Stimulated activated CD8-positive, alpha-beta memory T cell treated with anti-CD3 and anti-CD28 coated beads, Interleukin-15, amount 100 ng/mL, for 4 hours (primary cell): ENCODE measurements around the gene ELN.
"Not testable (repeated sequence)": the region's sequence is repeated elsewhere in the genome, so short reads cannot be mapped to it uniquely, and the experiment has no call there.

Experiments
- DNase-seq, 2 donors: peaks; one replicate each; pipeline ENCODE4 v3.0.0-alpha.2; 2020; ENCODE audit warnings: low read depth in 2 of 2

ELN gene

GRCh38 chr7:74042746-74043522, 15.0 kb downstream of the ELN start:
- DNase-seq, result no peak

- no peak for DNase-seq
Measured at GRCh38 chr7:74043523-74043951, 15.6 kb downstream of the ELN start.

DNA sequence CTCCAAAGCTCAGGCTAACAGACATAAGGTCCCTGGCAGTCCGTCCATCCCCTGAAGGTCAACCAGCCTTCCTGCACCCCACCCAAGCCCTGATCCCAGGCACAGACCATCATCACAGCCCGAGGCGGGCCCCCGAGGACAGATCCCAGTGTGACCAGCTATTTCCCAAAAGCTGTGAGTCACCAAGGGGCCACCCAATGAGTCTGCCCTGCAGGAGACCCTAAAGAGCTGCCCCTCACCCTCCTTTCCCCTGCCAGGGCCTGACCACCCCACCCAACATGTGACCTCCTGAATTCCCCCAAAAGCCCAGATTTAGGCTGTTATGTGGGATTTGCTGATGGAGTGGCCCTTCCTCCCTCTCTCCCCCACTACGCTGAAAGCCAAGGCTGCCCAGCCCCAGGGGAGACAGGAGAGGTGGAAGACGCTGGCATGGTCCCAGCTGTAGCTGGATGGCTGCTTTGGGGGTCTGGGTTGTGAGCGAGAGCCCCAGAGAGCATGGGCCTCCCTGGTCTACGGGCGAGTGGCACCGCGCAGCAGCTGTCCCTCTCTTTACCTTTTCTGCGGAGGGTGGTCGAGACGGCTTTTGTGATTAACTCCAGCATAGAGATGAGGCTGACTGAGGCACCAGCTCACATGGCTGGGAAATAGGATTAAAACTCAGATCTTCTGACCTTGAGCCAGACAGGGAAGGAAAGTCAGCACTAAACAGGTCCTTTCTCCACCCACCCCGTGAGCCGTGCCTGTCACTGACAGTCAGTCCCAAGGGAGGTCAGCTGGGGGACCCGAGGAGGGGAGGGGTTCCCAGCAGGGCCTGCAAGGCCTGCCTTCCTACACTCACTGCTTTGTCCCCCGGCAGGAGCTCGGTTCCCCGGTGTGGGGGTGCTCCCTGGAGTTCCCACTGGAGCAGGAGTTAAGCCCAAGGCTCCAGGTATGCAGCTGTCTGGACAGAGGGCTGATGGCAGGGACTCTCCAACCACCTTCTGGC, 16.7 kb downstream of the ELN start:
- DNase-seq, result no peak

DNA sequence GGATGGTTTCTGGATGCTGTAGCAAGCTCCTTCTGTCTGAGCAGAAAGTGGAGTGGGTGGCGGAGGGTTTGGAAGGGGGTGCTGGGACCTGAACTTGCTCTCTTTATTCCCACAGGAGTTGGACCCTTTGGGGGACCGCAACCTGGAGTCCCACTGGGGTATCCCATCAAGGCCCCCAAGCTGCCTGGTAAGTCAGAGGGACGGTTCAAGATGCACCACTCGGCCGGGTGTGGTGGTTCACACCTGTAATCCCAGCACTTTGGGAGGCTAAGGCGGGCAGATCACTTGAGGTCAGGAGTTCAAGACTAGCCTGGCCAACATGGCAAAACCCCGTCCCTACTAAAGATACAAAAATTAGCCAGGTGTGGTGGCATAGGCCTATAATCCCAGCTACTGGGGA, 18.6 kb downstream of the ELN start:
- not testable (repeated sequence) for DNase-seq

DNA sequence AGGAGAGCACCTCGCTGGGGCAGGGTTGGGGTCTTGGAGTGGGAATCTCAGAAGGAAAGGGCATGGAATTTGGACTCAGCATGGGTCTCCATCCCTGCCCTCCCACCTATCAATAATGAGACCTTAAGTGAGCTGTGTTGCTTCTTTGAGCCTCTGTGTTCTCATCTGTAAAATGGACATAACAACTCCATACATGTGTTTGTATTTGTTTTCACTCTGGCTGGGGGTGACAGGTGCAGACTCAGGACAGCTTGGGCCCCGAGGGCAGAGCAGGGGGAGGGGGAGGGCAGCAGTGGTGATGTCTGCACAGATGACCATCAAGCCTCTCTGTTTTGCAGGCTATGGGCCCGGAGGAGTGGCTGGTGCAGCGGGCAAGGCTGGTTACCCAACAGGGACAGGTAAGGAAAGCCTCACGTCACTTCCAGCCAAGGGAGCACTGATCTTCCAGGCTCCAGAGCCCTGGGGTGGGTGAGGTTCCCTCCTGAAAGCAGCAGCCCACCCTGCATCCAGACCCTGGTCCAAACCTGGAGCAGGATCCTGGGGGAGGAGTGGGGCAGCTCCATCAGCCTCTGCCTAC, 19.9 kb downstream of the ELN start:
- DNase-seq, result no peak

- no peak for DNase-seq
Measured at GRCh38 chr7:74048999-74049599, 21.1 kb downstream of the ELN start.

DNA sequence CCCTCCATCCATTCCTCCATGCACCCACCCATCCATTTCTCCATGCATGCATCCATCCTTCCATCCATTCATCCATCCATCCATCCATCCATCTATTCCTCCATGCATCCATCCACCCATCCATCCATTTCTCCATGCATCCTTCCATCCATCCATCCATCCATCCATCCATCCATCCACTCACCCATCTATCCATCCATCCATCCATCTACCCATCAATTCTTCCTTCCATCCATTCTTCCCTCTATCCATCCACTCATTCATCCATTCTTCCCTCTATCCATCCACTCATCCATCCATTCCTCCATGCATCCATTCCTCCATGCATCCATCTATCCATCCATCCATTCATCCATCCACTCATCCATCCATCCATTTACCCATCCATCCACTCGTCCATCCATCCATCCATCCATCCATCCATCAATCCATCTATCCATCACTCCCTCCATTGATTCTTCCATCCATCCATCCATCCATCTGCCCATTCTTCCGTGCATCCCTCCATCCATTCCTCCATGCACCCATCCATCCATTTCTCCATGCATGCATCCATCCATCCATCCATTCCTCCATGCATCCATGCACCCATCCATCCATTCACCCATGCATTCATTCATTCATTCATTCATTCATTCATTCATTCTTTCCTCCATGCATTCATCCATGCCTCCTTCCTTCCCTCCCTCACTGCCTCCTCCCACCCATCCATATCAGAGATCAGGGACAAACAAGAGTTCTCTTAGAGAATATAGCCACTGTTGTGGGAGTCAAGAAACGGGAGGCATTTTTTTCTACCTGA, 22.2 kb downstream of the ELN start:
- no peak for DNase-seq

DNA sequence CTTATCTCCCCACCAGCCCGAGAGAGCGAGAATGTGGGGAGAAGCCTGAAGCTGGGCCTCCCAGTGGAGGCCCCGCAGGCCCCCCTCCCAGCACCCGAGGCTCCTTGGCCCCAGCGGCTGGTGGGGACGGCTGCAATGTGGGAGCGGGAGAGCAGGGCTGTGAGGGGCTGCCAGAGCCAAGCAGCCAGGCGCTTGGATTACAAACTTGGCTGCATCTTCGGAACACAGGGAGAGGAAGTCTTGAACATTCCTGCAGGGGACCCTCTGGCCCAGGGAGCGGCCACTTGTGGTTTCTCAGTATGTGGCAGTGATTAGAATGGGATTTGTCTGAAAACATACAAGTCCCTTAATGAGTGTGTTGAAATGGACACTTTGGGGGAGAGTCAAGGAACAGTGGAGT, 23.2 kb downstream of the ELN start:
- DNase-seq, result no peak

GRCh38 chr7:74051629-74052410, 23.8 kb downstream of the ELN start:
- DNase-seq, result no peak

DNA sequence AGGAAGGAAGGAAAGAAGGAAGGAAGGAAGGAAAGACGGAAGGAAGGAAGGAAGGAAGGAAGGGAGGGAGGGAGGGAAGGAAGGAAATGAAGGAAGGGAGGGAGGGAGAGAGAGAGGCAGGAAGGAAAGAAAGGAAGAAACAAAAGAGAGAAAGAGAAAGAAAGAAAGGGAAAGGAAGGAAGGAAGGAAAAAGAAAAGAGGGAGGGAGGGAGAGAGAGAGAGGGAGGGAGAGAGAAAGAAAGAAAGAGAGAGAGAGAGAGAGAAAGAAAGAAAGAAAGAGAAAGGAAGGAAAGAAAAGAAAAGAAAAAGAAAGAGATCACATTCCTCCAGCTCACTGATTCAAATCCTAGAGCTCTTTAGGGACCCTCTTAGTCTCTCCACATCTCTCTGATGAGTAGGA, 24.7 kb downstream of the ELN start:
- no peak for DNase-seq

GRCh38 chr7:74053589-74054186, 25.7 kb downstream of the ELN start:
- DNase-seq, result no peak

DNA sequence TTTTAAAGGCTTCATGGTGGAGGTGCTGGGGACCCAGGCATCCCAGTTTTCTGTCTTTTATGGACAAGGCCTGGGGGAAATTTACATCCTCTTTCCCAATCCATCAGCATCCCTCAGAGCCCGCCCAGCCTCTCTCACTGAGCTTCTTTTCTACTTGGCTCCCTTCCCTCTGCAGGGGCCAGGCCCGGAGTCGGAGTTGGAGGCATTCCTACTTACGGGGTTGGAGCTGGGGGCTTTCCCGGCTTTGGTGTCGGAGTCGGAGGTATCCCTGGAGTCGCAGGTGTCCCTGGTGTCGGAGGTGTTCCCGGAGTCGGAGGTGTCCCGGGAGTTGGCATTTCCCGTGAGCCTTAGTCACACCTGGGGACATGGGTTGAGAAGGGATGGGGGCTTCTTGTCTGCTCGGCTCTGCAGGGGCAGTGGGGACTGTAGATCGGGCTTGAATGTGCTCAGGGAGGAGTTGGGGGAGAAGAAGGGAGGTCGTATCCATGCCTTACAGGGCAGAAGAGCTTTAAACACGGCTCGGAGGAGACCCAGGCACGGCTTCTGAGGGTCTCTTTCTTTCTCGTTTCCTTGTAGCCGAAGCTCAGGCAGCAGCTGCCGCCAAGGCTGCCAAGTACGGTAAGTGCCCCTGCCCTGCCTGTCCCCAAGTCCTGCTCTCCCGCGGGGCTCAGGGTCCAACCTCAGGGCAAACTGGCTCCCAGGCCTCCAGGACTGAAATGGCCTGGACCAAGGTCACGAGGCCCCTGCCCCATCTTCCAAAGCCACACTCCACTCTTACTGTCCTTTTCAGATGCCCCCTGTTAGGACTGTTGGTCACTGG, 28.3 kb downstream of the ELN start:
- no peak for DNase-seq

DNA sequence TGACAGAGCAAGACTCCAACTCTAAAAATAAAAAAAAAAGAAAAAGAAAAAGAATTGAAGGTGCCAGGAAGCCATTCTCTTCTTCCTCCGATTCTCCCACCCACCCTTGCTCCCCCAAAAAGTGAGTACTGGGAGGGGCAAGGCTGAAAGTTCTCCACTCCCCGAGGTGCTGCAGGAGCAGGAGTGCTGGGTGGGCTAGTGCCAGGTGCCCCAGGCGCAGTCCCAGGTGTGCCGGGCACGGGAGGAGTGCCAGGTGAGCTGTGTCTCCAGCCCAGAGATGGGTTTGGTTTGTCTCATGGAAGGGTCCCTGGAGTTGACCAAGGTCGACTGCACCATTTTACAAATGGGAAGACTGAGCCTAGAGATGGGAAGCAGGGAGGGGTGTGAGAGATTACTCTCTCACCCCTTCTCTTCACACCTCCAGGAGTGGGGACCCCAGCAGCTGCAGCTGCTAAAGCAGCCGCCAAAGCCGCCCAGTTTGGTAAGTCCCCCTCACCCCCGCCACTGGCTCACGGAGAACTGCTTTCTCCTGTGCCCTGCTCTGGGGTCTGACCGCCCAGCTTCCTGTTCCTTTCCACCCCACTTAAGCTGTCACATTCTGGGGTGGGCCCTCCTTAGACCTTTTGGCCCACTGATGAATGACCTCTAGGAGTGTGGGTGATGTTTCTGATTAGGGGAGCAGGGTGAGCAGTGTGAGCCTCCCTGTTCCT, 29.4 kb downstream of the ELN start:
- no peak for DNase-seq

DNA sequence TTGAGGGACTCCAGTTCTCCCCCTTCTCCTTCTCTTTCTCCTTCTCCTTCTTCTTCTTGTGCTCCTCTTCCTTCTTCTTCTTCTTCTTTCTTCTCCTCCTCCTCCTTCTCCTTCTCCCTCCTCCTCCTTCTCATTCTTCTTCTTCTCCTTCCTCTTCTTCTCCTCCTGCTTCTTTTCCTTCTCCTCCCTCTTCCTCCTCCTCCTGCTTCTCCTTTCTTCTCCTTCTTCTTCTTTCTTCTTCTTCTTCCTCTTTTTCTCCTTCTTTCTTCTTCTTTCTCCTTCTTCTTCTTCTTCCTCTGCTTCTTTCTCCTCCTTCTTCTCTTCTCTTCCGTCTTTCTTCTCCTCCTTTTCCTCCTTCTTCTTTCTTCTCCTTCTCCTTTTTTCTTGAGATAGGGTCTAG, 30.0 kb downstream of the ELN start:
- no peak for DNase-seq

GRCh38 chr7:74058486-74058885, 30.5 kb downstream of the ELN start:
- no peak for DNase-seq

- DNase-seq, result no peak
Measured at GRCh38 chr7:74059037-74059436, 31.1 kb downstream of the ELN start.

DNA sequence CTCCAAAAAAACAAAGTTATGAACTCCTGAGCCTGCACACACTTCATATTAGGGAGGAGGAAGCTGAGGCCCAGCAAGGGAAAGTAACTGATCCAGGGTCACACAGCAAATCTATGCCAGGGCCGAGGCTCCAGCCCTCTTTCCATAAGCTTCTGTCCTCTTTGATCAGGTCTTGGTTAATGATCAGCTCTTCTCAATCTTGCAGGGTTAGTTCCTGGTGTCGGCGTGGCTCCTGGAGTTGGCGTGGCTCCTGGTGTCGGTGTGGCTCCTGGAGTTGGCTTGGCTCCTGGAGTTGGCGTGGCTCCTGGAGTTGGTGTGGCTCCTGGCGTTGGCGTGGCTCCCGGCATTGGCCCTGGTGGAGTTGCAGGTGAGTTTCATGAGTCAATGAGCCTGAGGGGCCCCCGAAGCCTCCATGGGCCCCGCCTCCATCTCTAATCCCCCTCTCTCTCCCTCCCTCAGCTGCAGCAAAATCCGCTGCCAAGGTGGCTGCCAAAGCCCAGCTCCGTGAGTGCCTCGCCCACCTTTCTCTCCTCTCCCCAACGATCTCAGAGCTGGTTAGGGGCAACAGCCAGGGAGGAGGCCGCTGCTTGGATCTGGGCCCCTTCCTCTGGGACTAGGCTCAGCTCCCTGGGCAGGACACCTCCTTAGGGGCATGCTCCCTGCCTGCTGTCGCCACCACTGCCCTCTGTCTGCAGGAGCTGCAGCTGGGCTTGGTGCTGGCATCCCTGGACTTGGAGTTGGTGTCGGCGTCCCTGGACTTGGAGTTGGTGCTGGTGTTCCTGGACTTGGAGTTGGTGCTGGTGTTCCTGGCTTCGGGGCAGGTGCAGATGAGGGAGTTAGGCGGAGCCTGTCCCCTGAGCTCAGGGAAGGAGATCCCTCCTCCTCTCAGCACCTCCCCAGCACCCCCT, 32.0 kb downstream of the ELN start:
- no peak for DNase-seq
